Measurements from ENCODE around the gene METRN. TPM values are rescaled to one million over a fixed set of nuclear protein-coding genes. Genes with fewer than 3 reads are reported as not detected.

Gene METRN
- total and polyA plus RNA-seq, 2 of the 4 experiments (the other 2 are of a cell fraction): 6.1 to 48.2 TPM

GRCh38 chr16:711084-711483, 3.8 kb upstream of the METRN start:
- no peak for DNase-seq
- no peak overlapping the region for H3K18ac ChIP-seq (ENCODE audit: low read depth, low read length)
- H3K4me2 ChIP-seq (ENCODE audit: low read depth, low read length): no peak overlapping the region
- no peak overlapping the region for H3K4ac ChIP-seq (ENCODE audit: low read depth, low read length)
- ChIA-PET CTCF (no interaction called here), POLR2A (ENCODE audit: unreplicated experiment) (no interaction called here)
- H3K36me3 ChIP-seq (ENCODE audit: control insufficient read depth, insufficient read depth, low read length): no peaks in the 10 kb centered on the region
- in situ Hi-C loops (cut with MboI; ENCODE audit: low sequenced_read_pairs) (loop anchor here (5.0 to 25.0 kb wide), 2 partner anchors 76 to 351 kb away; partner anchors contain the start of genes CHTF18, RPUSD1 and SSTR5), intact Hi-C loops (cut with micrococcal nuclease) (loop anchor here (5.0 kb wide), 1 partner anchor 271 kb away; the partner anchor contains the start of gene SOX8), dilution Hi-C loops (cut with HindIII; ENCODE audit: low sequenced_read_pairs, unreplicated experiment) (no loop called here)
- H3K9me3 ChIP-seq (ENCODE audit: control insufficient read depth, insufficient read depth, low read length): no peaks in the 10 kb centered on the region
- ATAC-seq (ENCODE audit: low read depth): no peak
- H2AK5ac ChIP-seq (ENCODE audit: low read depth, low read length): no peak overlapping the region; the same call in 1 of the 2 replicates
- peaks cover 14% of the 10 kb centered on the region for H4K20me1 ChIP-seq (ENCODE audit: insufficient read depth, low read length)
- peaks cover 0 to 4% of the 10 kb centered on the region in 2 experiments; a peak in 1 of 4 replicates for H3K79me1 ChIP-seq (ENCODE audit: low read depth in 1 of 2, low read length in 2 of 2)
- H2BK120ac ChIP-seq (ENCODE audit: low read depth, low read length): no peak overlapping the region
- H2AFZ ChIP-seq (replicated peaks; ENCODE audit: low read length, poor library complexity): no peak overlapping the region
- H3K4me1 ChIP-seq (ENCODE audit: control insufficient read depth, insufficient read depth, low read length): peaks cover 11% of the 10 kb centered on the region; the same call in 1 of the 2 replicates
- H3K23ac ChIP-seq (ENCODE audit: low read depth, low read length): no peak overlapping the region
- H3K27ac ChIP-seq (ENCODE audit: insufficient read depth, low read length): no peak overlapping the region
- no peak overlapping the region for H4K5ac ChIP-seq (ENCODE audit: low read depth, low read length)
- H3K14ac ChIP-seq (replicated peaks; ENCODE audit: low read depth, low read length): no peak overlapping the region
- no peak overlapping the region for H2BK15ac ChIP-seq (ENCODE audit: low read depth, low read length)
- no peak overlapping the region for H2BK20ac ChIP-seq (ENCODE audit: low read depth, low read length)
- H4K91ac ChIP-seq (ENCODE audit: insufficient read depth, low read depth, low read length): no peak overlapping the region
- H2BK5ac ChIP-seq (ENCODE audit: low read depth, low read length, poor library complexity, severe bottlenecking): no peak overlapping the region
- H3K27me3 ChIP-seq (ENCODE audit: control insufficient read depth, insufficient read depth, low read length): peaks cover 21% of the 10 kb centered on the region
- no peak overlapping the region for H2AK9ac ChIP-seq (replicated peaks; ENCODE audit: low read depth, low read length, poor library complexity)
- no peak overlapping the region for H3K56ac ChIP-seq (ENCODE audit: extremely low read depth, insufficient read depth, low read length)
- H4K8ac ChIP-seq (ENCODE audit: low read depth in 2 of 2, low read length in 2 of 2): no peak overlapping the region
- BruUV-seq (replicated peaks): no TSS peak
- no peak overlapping the region for H3K4me3 ChIP-seq (ENCODE audit: insufficient read depth, low read depth, low read length)
- WGBS, 2 experiments (ENCODE audit: extremely low coverage in 2 of 2, insufficient read length in 1 of 2): 63% methylated on average over 5 of the region's 12 CpGs; no CpG with 5 or more reads in 1 of the 2 experiments
- TF ChIP-seq ELK1 (IDR thresholded peaks at IDR 0.05; ENCODE audit: borderline replicate concordance, low read depth, low read length) (no peak), SMC3 (IDR thresholded peaks at IDR 0.05; ENCODE audit: low read depth, low read length) (no peak), NFE2L2 (IDR thresholded peaks at IDR 0.05; ENCODE audit: low read depth, low read length) (no peak), MAFK (IDR thresholded peaks at IDR 0.05; ENCODE audit: low read depth, low read length) (no peak), RFX5 (IDR thresholded peaks at IDR 0.05; ENCODE audit: low read depth, low read length) (no peak), CHD1 (IDR thresholded peaks at IDR 0.05; ENCODE audit: low read depth, low read length) (no peak), FOS (IDR thresholded peaks at IDR 0.05; ENCODE audit: low read depth, low read length) (no peak), RAD21 (IDR thresholded peaks at IDR 0.05; ENCODE audit: low read length) (no peak), MXI1 (IDR thresholded peaks at IDR 0.05; ENCODE audit: borderline replicate concordance, low read depth, low read length) (no peak), CEBPB (IDR thresholded peaks at IDR 0.05; ENCODE audit: low read depth, low read length) (no peak), POLR2A (IDR thresholded peaks at IDR 0.05; ENCODE audit: low read depth, low read length) (no peak), MAZ (IDR thresholded peaks at IDR 0.05; ENCODE audit: borderline replicate concordance, low read depth, low read length) (no peak), RCOR1 (IDR thresholded peaks at IDR 0.05; ENCODE audit: insufficient replicate concordance, low read length) (no peak), BHLHE40 (IDR thresholded peaks at IDR 0.05; ENCODE audit: low read depth, low read length) (no peak)
- TF ChIP-seq, protein P1, sequence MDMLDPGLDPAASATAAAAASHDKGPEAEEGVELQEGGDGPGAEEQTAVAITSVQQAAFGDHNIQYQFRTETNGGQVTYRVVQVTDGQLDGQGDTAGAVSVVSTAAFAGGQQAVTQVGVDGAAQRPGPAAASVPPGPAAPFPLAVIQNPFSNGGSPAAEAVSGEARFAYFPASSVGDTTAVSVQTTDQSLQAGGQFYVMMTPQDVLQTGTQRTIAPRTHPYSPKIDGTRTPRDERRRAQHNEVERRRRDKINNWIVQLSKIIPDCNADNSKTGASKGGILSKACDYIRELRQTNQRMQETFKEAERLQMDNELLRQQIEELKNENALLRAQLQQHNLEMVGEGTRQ (IDR thresholded peaks at IDR 0.05; ENCODE audit: low read depth, low read length): no peak
- TF ChIP-seq, protein P2, sequence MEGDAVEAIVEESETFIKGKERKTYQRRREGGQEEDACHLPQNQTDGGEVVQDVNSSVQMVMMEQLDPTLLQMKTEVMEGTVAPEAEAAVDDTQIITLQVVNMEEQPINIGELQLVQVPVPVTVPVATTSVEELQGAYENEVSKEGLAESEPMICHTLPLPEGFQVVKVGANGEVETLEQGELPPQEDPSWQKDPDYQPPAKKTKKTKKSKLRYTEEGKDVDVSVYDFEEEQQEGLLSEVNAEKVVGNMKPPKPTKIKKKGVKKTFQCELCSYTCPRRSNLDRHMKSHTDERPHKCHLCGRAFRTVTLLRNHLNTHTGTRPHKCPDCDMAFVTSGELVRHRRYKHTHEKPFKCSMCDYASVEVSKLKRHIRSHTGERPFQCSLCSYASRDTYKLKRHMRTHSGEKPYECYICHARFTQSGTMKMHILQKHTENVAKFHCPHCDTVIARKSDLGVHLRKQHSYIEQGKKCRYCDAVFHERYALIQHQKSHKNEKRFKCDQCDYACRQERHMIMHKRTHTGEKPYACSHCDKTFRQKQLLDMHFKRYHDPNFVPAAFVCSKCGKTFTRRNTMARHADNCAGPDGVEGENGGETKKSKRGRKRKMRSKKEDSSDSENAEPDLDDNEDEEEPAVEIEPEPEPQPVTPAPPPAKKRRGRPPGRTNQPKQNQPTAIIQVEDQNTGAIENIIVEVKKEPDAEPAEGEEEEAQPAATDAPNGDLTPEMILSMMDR (conservative IDR thresholded peaks at IDR 0.05; ENCODE audit: low read depth, low read length): no peak
- H3K9ac ChIP-seq (ENCODE audit: low read depth, low read length): no peak overlapping the region
- no peaks in the 10 kb centered on the region for H3K9me1 ChIP-seq (ENCODE audit: insufficient read depth, low read length)
